Skin of body (tissue), 1 donor: Measurements from ENCODE around the gene KIDINS220. TPM values are rescaled to one million over a fixed set of nuclear protein-coding genes. Genes with fewer than 3 reads are reported as not detected.

Experiments
- total RNA-seq: library from RNA; depleted of rRNA; stranded (reverse); fragments of >200 nt; gene quantifications from one replicate; pipeline ENCODE4 v1.2.3, GENCODE V29; 2014

The KIDINS220 gene
- total RNA-seq, 1 donor from 2014 or later = 111 TPM

Other genes with a start within 250 kb of the KIDINS220 start
- gene ID2, start 155.6 kb downstream of the KIDINS220 start, total RNA-seq = 122 TPM
- gene MBOAT2, start 166.1 kb upstream of the KIDINS220 start, total RNA-seq = 40.3 TPM